ENCODE measurements around the gene STX17.
A peak's percentile ranks its signal among the peaks of the same experiment; 100 is the strongest.

Gene STX17

GRCh38 chr9:99905833-99906402, 536 bp upstream of the STX17 start:
- peak overlapping the region; percentile 40 for H3K4me3 ChIP-seq (ENCODE audit: low read depth, low read length)

- H3K4me3 ChIP-seq (ENCODE audit: low read depth, low read length) = peak overlapping the region; percentile 72
Observed at GRCh38 chr9:99907208-99907532, 716 bp downstream of the STX17 start.

GRCh38 chr9:99911600-99911999, 5.1 kb downstream of the STX17 start:
- no peak overlapping the region for H3K4me3 ChIP-seq (ENCODE audit: low read depth, low read length)

GRCh38 chr9:99916650-99917049, 10.2 kb downstream of the STX17 start:
- no peak overlapping the region for H3K4me3 ChIP-seq (ENCODE audit: low read depth, low read length)

GRCh38 chr9:99918134-99918533, 11.7 kb downstream of the STX17 start:
- H3K4me3 ChIP-seq (ENCODE audit: low read depth, low read length) = no peak overlapping the region

GRCh38 chr9:99919930-99920329, 13.5 kb downstream of the STX17 start:
- H3K4me3 ChIP-seq (ENCODE audit: low read depth, low read length) = no peak overlapping the region

GRCh38 chr9:99921875-99922710, 15.6 kb downstream of the STX17 start:
- no peak overlapping the region for H3K4me3 ChIP-seq (ENCODE audit: low read depth, low read length)

GRCh38 chr9:99922711-99923030, 16.2 kb downstream of the STX17 start:
- H3K4me3 ChIP-seq (ENCODE audit: low read depth, low read length) = no peak overlapping the region

GRCh38 chr9:99925541-99925940, 19.1 kb downstream of the STX17 start:
- no peak overlapping the region for H3K4me3 ChIP-seq (ENCODE audit: low read depth, low read length)

- no peak overlapping the region for H3K4me3 ChIP-seq (ENCODE audit: low read depth, low read length)
Observed at GRCh38 chr9:99929652-99930051, 23.2 kb downstream of the STX17 start.

GRCh38 chr9:99931155-99931840, 24.8 kb downstream of the STX17 start:
- no peak overlapping the region for H3K4me3 ChIP-seq (ENCODE audit: low read depth, low read length)

GRCh38 chr9:99936947-99937587, 30.6 kb downstream of the STX17 start:
- H3K4me3 ChIP-seq (ENCODE audit: low read depth, low read length) = no peak overlapping the region

- no peak overlapping the region for H3K4me3 ChIP-seq (ENCODE audit: low read depth, low read length)
Observed at GRCh38 chr9:99947395-99947794, 40.9 kb downstream of the STX17 start.

GRCh38 chr9:99948482-99948881, 42.0 kb downstream of the STX17 start:
- no peak overlapping the region for H3K4me3 ChIP-seq (ENCODE audit: low read depth, low read length)

GRCh38 chr9:99948896-99949295, 42.4 kb downstream of the STX17 start:
- no peak overlapping the region for H3K4me3 ChIP-seq (ENCODE audit: low read depth, low read length)

GRCh38 chr9:99953861-99954507, 47.5 kb downstream of the STX17 start:
- no peak overlapping the region for H3K4me3 ChIP-seq (ENCODE audit: low read depth, low read length)

- no peak overlapping the region for H3K4me3 ChIP-seq (ENCODE audit: low read depth, low read length)
Observed at GRCh38 chr9:99954819-99955218, 48.4 kb downstream of the STX17 start.

GRCh38 chr9:99955606-99956005, 49.2 kb downstream of the STX17 start:
- no peak overlapping the region for H3K4me3 ChIP-seq (ENCODE audit: low read depth, low read length)

- no peak overlapping the region for H3K4me3 ChIP-seq (ENCODE audit: low read depth, low read length)
Observed at GRCh38 chr9:99962680-99963261, 56.3 kb downstream of the STX17 start.

GRCh38 chr9:99964336-99964735, 57.9 kb downstream of the STX17 start:
- no peak overlapping the region for H3K4me3 ChIP-seq (ENCODE audit: low read depth, low read length)

- H3K4me3 ChIP-seq (ENCODE audit: low read depth, low read length) = no peak overlapping the region
Observed at GRCh38 chr9:99966001-99966400, 59.5 kb downstream of the STX17 start.

Data from iPS-11a (cell line).